ENCODE results near the gene EMP2. TPM values are rescaled to one million over a fixed set of nuclear protein-coding genes. Genes with fewer than 3 reads are reported as not detected.
"Not testable (repeated sequence)": the region's sequence is repeated elsewhere in the genome, so short reads cannot be mapped to it uniquely, and the experiment has no call there.

EMP2 gene
- total and polyA plus RNA-seq, 2 of the 4 experiments (the other 2 are of a cell fraction), result 13.8 to 18.3 TPM

DNA sequence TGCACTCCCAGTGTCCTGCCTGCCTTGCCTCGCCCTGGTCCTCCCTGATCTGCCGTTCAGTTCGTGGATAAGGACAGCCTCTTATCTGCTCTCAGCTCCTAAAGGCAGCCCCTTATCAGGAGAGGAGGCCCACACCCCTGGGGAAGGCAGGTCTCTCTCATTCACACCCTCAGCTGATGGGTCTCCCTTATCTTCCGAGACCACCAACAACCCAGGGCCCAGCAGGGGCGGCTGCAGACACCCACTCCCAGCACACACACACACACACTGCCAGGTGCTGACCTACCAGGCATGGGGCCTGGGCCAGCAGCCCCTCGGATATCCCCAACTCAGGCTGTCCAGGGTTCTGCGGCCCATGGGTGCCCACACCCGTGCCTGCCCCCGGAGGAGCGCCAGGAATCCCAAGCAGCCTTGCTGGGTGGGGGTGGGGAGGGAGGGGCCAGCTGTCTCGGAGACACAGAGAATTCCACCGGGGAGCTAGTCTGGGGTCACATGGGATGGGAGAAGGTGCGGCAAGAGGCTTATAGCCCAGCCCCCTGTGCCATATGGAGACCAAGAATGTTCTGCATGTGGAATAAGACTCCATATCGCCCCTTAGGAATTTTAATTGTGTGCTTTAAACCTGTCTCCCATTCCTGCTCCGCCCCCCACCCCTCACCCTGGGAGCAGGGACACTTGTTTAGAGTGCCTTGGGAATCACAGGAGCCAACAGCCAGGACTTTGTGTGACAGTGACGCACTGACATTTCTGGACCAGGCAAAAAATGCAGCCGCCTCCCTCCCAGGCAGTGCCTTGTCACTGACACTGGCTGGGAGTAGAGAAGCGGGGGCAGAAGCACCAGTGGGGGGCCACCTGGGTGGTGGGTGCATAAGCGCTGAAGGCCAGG, 41.9 kb upstream of the EMP2 start (continued):
- TF ChIP-seq, protein P1, sequence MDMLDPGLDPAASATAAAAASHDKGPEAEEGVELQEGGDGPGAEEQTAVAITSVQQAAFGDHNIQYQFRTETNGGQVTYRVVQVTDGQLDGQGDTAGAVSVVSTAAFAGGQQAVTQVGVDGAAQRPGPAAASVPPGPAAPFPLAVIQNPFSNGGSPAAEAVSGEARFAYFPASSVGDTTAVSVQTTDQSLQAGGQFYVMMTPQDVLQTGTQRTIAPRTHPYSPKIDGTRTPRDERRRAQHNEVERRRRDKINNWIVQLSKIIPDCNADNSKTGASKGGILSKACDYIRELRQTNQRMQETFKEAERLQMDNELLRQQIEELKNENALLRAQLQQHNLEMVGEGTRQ (IDR thresholded peaks at IDR 0.05; ENCODE audit: low read depth, low read length), result no peak
- TF ChIP-seq POLR2A (IDR thresholded peaks at IDR 0.05; ENCODE audit: low read depth, low read length) (no peak), BHLHE40 (IDR thresholded peaks at IDR 0.05; ENCODE audit: low read depth, low read length) (no peak)

DNA sequence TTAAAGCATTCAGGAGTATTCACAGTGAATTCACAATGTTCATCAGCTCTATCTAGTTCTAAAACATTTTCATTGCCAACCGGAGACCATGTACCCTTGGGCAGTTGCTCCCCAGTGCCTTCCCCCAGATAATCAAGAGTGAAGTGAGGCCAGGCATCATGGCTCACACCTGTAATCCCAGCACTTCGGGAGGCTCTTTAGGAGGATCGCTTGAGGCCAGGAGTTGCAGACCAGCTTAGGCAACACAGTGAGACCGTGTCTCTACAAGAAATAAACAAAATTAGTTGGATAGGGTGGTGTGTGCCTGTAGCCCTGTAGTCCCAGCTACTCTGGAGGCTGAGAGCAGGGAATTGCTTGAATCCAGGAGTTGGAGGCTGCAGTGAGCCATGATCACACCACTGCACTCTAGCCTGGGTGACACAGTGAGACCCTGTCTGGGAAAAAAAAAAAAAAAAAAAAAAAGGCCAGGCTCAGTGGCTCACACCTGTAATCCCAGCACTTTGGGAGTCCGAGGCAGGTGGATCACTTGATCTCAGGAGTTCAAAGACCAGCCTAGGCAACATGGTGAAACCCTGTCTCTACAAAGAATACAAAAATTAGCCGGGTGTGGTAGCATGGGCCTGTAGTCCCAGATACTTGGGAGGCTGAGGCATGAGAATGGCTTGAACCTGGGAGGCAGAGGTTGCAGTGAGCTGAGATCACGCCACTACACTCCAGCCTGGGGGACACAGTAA, 41.0 kb upstream of the EMP2 start:
- H3K18ac ChIP-seq (ENCODE audit: low read depth, low read length); H3K4me2 ChIP-seq (ENCODE audit: low read depth, low read length); H3K4me1 ChIP-seq (ENCODE audit: control insufficient read depth, insufficient read depth, low read length); H4K91ac ChIP-seq (ENCODE audit: insufficient read depth, low read depth, low read length); H3K23ac ChIP-seq (ENCODE audit: low read depth, low read length); H2BK5ac ChIP-seq (ENCODE audit: low read depth, low read length, poor library complexity, severe bottlenecking); POLR2A ChIA-PET (ENCODE audit: unreplicated experiment); H3K36me3 ChIP-seq (ENCODE audit: control insufficient read depth, insufficient read depth, low read length); BruUV-seq (replicated peaks); H3K9me1 ChIP-seq (ENCODE audit: insufficient read depth, low read length); H2AK5ac ChIP-seq (ENCODE audit: low read depth, low read length); in situ Hi-C loops (cut with MboI; ENCODE audit: low sequenced_read_pairs); H3K56ac ChIP-seq (ENCODE audit: extremely low read depth, insufficient read depth, low read length); H4K8ac ChIP-seq (ENCODE audit: low read depth in 2 of 2, low read length in 2 of 2); H3K4ac ChIP-seq (ENCODE audit: low read depth, low read length); H2BK120ac ChIP-seq (ENCODE audit: low read depth, low read length); intact Hi-C loops (cut with micrococcal nuclease); H2AFZ ChIP-seq (replicated peaks; ENCODE audit: low read length, poor library complexity); DNase-seq; H4K5ac ChIP-seq (ENCODE audit: low read depth, low read length); H3K79me1 ChIP-seq (ENCODE audit: low read depth in 1 of 2, low read length in 2 of 2); H3K9ac ChIP-seq (ENCODE audit: low read depth, low read length); H2BK15ac ChIP-seq (ENCODE audit: low read depth, low read length); H3K4me3 ChIP-seq (ENCODE audit: insufficient read depth, low read depth, low read length); H4K20me1 ChIP-seq (ENCODE audit: insufficient read depth, low read length); H3K9me3 ChIP-seq (ENCODE audit: control insufficient read depth, insufficient read depth, low read length); H2BK20ac ChIP-seq (ENCODE audit: low read depth, low read length); ATAC-seq (ENCODE audit: low read depth); H3K14ac ChIP-seq (replicated peaks; ENCODE audit: low read depth, low read length); H3K27ac ChIP-seq (ENCODE audit: insufficient read depth, low read length); H2AK9ac ChIP-seq (replicated peaks; ENCODE audit: low read depth, low read length, poor library complexity); dilution Hi-C loops (cut with HindIII; ENCODE audit: low sequenced_read_pairs, unreplicated experiment): not testable (repeated sequence)
- CTCF ChIA-PET, result interaction anchor here (0.6 kb wide), 1 partner anchor 12 kb away, joined by 7 read pairs; no protein-coding TSS in a partner anchor
- peaks cover 13% of the 10 kb centered on the region for H3K27me3 ChIP-seq (ENCODE audit: control insufficient read depth, insufficient read depth, low read length)
- 86% methylated on average over 1 of the region's 7 CpGs; no CpG with 5 or more reads in 1 of the 2 experiments for whole genome bisulfite sequencing, 2 experiments (ENCODE audit: extremely low coverage in 2 of 2, insufficient read length in 1 of 2)
